Fibroblast of gingiva (primary cell): ENCODE results near the gene SEMA6A.

Experiments
- DNase-seq: peaks from one replicate; pipeline ENCODE4 v3.0.0-alpha.2; 2011; ENCODE audit warnings: low read depth

Gene SEMA6A

DNA sequence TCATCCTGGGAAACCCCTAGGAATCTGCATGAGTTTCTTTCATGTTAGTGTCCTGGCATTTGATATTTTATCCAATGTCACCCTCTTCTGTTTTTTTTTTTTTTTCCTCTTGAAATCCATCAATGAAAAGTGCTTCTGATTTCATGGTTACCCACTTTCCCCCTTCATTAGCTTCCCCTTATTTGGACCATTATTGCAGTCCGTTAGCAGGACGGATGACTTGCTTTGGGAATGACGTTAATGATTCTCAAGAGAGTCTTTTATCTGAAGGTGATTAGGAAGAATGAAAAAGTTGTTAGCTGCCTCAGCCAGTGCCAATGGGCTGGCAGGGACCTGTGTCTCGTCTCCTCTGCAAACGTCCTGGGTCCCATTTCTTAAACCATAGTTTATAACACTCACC lies 134.7 kb downstream of the SEMA6A start:
- DNase-seq, result no peak

- no peak for DNase-seq
Measured at GRCh38 chr5:116438979-116439554, 135.6 kb downstream of the SEMA6A start.

- no peak for DNase-seq
Measured at GRCh38 chr5:116437922-116438578, 136.6 kb downstream of the SEMA6A start.

DNA sequence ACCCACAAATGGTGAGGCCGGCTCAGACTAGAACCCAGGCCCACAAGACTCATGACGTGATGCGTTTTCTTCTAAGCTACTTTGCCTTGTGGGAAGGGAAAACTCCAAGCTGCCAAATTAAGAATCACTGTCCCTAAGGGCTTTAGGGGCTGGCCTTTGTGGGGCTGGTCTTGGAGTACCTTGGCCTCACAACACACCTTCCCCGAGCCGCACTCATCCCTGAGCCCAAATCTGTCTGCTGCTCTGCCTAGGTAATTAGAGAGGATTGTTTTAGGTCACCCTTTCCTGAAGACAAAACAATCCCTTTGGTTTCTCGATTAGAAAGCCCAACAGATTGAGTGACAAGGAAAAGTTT lies 137.3 kb downstream of the SEMA6A start:
- DNase-seq, result no peak

- no peak for DNase-seq
Measured at GRCh38 chr5:116436674-116437350, 137.8 kb downstream of the SEMA6A start.

DNA sequence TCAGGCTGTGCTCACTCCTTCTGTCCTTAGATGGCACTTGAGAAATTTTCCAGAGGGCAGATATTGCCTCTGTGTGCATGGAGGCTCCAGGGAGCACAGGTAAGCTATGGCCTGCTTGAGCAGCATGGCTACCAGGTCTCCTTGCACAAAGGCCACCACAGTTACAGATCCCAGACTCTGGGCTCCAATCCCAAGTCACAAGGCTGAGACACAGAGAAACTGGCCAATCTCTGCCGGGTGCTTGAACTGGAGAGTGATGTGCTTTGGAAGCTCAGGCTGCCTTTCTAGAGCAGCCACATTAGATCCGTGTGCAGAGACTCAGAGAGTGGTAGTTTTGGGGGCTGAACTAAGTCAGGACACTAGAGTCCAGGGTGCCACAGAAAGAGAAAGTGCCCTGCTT lies 145.7 kb downstream of the SEMA6A start:
- no peak for DNase-seq

GRCh38 chr5:116428413-116428812 lies 146.2 kb downstream of the SEMA6A start:
- no peak for DNase-seq

DNA sequence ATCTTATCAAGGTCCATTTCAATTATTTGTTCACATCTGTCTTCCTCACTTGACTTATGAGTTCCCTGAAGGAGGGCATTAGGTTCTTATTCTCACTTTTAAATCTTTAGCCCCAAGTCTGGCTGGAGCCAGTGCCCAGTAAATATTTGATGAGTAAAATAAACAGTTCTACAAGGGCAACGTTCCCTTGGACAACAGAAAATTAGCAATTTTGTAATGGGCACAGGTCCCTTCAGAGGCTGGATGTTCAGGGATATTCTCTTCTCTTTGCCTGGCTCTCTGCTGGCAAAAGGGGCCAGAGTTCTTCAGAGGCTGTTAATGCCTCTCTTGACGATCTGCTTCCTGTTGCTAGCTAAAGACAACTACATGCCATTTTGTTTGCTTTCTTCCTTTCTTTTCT lies 149.7 kb downstream of the SEMA6A start:
- no peak for DNase-seq

DNA sequence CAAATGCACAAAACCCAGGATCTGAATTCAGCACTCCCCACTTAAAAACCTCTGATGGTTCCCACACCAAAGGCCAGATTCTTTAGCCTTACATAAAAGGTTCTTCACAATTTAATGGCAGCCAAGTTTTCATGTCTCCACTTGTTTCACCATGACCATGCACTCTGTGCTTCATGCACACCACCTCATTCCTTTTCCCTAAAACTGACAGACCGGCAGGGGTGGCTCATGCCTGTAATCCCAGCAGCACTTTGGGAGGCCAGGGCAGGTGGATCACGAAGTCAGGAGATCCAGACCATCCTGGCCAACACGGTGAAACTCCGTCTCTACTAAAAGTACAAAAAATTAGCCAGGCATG lies 150.4 kb downstream of the SEMA6A start:
- DNase-seq, result no peak

DNA sequence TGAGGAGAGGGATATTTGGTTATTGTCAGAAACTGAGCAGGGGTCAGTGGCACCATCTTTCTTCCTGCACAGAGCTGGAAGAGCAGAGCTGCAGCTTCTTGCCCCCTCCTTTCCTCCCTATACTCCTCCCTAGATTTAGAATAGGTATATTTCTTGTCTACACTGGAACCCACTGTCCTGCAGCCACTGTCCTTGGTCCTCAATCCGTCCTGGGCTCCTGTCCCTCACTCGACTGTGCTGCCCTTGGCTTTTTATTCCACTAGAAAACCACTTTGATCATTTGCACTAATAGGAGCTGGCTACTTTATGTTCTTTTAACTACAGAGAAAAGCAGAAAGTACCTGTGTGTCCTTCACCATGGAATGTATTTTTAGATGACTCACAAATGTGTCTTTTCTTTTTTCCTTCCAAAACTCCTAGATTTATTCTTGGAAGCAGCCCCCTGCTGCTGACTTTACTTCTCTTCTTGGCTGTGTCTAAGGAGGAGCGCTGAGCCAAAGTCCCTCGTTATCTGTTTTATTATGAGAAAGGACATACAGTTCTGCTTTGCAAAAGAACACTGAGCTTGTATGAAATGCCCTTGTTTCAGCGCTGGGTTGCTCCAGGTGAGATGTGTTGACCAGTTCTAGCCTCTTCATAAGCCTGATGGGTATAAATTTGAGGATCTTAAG lies 150.9 kb downstream of the SEMA6A start:
- DNase-seq, result no peak

DNA sequence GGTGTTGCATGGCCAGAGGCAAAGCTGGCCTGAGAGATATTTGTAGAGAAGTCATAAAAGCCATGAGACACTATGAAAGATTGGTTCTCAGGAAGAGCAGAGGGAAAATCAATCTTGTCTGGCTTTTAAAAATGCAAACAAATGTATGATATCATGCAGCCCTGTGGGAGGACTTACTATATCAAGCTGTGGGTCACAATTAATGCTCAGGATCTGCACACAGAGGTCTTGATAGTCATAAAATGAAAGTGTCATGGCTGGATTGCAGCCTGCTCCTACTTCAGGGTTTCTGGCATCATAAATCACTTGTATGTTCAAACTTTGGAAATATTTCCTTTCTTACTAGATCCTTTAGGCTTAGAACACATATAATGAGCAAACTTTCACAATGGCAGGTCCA lies 151.5 kb downstream of the SEMA6A start:
- DNase-seq, result no peak

- DNase-seq, result no peak
Measured at GRCh38 chr5:116421080-116421629, 153.5 kb downstream of the SEMA6A start.

DNA sequence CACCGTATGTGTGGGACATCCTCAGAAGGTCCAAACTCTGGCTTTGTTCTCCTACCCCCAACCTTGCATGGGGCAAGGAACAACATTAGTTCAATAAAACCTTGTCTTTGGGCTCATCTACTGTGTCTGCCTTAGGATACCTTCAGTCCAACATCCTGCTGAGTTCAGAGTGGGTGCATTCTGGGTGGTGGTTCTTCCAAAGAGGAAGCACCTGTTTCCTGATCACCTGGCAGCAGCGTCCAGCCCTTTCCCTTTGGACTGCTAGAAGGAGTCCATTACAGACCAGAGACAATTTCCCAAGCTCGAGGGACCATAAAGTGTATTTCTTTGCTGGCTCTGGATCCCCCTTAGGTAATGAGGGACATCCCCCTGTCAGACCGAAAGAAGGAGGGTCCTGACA lies 154.1 kb downstream of the SEMA6A start:
- no peak for DNase-seq

- no peak for DNase-seq
Measured at GRCh38 chr5:116419258-116419657, 155.4 kb downstream of the SEMA6A start.

DNA sequence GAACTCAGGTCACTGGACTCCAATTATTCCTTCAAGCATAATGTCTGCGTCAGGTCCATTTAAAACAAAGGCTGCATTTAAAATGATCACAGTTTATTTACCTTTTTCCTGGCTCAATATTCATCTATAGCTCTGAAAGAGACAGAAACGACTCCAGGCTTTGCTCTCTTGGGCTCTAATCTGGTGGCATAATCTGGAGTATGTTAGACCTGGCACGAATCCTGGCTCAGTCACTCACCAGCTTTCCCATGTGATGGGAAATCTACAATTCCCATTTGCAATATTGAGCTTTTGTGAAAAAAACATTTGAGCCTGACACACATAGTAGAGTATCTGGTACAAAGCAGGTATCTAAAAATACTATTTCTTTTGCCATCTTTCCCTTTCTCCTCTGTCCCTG lies 155.8 kb downstream of the SEMA6A start:
- DNase-seq, result no peak

DNA sequence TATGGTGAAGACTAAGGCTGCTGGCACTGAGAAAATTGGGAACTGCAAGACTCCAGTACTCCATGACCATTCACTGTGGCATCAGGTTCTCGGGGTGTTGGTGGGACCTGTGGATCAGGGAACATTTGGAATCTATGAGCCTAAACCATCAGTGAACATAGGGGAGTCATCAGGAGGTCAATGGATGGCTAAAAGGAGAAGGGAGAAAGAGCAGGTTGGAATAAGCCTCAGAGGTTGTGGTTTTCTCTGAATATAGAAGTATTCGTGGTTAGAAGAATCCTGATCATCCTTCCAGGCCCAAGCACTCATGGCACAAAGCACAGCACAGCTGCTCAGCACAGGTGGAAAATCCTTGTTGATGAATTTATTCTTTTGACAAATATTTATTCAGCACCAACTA lies 156.6 kb downstream of the SEMA6A start:
- DNase-seq, result no peak

DNA sequence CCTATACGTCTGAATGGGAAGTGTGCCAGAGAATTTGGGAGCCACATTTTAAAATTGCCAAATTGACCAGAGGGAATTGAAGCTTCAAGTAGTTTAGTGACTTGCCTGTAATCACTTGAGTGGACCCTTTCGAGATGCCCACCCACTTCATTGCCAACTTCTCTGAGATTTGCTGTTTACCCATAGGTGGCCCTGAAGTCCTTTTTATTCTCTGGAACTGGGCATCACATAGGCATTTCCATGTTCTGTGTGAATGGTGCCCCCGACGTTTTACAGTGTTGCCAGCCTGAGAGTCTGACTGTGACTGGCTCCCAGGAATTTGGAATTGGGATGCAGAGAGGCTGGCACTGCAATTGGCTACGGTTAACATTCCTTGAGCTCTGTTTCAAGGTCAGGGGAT lies 158.6 kb downstream of the SEMA6A start:
- DNase-seq, result no peak

DNA sequence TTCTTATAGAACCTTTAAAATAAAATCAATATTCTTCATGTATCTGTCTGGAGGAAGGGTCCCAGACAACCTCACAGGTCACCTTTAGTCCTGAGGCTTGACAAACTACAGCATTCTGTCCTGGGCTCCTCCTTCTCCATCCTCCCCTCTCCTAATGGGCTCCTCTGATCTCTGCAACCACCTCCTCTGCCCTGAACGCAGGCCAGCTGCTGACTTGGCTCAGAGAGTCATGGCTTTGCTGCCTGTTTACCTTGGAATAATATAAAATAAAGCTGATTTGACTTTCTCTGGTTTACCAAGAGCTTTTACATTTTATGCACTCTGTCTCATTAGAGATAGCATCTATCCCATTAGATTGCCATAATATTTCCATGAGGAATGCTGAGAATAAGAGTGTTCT lies 159.4 kb downstream of the SEMA6A start:
- no peak for DNase-seq

DNA sequence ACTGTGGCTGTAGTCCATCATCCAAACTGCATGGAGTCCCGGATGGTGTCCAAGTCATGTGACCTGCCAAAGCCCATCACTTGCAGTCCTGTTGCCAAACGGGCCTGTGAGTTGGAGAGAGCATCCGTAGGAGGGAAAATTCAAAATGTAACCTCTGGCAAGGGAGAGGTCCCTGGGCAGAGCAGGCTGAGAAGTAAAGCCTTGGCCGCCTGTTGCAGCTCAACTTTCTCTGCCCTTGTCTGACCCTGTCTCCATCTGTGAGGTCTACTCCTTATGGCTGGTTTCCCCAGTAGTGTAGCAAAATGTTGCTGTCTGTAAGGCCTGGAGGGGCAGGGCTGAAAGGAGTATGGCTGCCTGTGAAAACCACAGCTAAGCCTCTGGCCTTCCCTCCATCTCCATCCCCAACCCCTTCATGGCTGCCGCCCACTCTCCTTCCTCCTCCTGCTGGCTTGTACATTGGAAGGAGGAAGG lies 163.5 kb downstream of the SEMA6A start:
- DNase-seq, result no peak

DNA sequence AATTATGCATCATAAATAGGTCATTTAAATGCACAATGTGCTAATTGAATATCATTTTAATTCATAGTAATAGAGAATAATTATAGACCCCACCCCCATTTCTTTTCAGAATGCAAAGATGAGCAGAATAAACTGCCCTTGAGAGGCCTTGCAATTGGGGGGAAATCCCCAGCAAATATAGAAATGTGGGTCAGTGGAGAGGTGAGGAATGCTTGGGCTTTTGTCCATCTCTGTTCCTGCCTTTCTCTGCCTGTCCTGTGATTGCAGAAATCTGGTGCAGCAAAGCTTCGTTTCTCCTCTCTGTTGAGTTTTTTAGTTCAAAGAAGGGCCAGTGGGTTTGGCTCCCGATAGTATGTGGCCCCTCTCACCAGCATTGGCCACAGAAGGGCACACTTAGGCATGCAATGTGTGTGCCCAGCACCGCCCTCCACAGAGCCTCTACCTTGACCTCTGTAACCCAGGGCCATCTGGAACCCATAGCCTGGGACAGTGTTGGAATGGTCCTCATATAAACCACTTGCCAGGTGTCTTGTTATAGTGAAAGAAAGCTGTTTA lies 164.2 kb downstream of the SEMA6A start:
- no peak for DNase-seq

DNA sequence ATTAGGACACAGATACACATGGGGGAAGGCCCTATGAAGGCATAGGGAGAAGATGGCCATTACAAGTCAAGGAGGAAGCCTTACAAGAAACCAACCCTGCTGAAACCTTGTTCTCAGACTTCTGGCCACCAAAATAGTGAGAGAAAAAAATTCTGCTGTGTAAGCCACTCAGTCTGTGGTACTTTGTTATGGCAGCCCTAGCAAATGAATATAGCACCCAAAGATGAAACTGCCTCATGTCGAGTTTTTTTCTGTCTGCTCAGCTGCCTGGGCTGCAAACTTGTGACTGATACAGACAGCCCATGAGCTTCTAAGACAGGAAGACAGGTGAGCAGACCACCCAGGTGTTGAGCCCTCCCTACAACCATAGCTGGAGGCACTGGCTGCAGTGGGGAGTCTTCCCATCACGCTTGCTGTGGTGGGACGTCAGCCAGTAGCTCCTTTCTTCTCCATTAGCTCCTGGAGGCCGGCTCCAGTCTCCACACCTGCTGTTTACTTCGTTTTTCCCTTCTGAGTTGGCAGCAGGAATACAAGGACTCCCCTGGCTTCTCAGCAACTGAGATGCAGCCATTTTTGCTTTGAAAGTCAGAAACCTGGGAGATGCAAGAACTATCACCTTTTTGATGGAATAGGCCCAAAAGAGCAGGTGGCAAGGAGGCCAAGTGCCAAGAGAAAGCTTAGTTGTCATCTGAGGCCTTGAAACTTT lies 164.9 kb downstream of the SEMA6A start:
- no peak for DNase-seq
